HG03097 (cell line): Measurements from ENCODE around the gene HSPA12B.

ENCODE experiments used
- ATAC-seq: cut with Tn5 transposase; IDR thresholded peaks from one replicate; pipeline ENCODE4 v1.9.1; 2021; ENCODE audit not compliant: unreplicated experiment, low FRiP score

Gene HSPA12B

DNA sequence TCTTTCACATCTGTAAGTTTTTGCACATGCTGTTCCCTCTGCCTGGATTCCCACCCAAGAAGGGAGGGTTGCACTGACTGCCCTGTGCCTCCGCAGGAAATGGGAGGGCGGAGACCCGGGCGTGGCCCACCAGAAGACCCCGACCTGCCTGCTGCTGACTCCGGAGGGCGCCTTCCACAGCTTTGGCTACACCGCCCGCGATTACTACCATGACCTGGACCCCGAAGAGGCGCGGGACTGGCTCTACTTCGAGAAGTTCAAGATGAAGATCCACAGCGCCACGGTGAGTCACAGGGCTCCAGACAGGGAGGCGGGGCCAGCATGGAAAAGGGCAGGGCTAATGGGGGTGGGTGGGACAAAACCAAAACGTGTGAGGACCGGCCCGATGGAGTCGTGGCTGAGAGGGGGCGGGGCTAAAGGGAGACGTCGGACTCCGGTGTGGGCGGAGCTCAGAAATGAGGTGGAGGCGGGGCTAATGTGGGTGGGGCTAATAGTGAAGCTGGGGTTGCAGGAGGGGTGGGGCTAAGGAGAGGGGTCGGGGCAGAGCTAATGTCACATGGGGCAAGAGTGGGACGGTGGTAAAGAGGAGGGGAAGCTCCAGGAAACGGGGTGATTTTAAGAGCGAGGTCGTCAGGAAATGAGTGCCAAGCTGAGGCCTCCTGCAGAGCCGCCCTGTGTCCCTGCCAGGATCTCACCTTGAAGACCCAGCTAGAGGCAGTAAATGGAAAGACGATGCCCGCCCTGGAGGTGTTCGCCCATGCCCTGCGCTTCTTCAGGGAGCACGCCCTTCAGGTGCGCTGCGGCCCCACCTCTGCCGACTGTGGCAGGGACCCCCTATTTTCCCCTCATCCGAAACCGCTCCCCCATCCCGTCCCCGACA, 12.6 kb downstream of the HSPA12B start:
- no peak for ATAC-seq

- no peak for ATAC-seq
Measured at GRCh38 chr20:3745686-3746173, 13.2 kb downstream of the HSPA12B start.

- no peak for ATAC-seq
Measured at GRCh38 chr20:3747471-3747870, 15.0 kb downstream of the HSPA12B start.

- no peak for ATAC-seq
Measured at GRCh38 chr20:3748073-3748472, 15.6 kb downstream of the HSPA12B start.

DNA sequence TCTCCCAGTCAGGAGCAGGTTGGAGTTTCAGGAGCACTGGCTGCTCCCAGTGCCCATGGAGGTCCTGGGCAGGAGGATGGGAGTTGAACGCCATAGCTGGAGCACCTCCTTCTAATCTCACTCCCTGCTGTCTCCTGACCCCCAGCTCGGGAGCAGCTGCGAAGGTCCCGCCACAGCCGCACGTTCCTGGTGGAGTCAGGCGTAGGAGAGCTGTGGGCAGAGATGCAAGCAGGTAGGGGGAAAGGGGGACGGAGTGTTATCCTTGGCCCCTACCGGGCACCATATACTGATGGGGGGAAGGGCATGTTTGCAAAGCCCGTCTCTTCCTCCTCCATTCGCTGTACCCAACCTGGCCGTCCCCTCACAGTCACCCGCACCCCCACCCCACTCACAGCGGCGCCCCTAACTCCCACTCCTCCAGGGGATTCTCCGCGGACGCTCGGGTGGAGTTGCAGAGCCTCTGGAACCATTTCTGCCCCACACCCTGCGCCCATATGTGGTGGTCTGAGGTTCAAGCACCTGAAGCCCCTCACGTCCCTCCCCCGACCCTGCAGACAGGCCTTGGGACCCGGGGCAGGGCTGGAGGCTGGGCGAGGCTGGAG, 16.7 kb downstream of the HSPA12B start:
- no peak for ATAC-seq

DNA sequence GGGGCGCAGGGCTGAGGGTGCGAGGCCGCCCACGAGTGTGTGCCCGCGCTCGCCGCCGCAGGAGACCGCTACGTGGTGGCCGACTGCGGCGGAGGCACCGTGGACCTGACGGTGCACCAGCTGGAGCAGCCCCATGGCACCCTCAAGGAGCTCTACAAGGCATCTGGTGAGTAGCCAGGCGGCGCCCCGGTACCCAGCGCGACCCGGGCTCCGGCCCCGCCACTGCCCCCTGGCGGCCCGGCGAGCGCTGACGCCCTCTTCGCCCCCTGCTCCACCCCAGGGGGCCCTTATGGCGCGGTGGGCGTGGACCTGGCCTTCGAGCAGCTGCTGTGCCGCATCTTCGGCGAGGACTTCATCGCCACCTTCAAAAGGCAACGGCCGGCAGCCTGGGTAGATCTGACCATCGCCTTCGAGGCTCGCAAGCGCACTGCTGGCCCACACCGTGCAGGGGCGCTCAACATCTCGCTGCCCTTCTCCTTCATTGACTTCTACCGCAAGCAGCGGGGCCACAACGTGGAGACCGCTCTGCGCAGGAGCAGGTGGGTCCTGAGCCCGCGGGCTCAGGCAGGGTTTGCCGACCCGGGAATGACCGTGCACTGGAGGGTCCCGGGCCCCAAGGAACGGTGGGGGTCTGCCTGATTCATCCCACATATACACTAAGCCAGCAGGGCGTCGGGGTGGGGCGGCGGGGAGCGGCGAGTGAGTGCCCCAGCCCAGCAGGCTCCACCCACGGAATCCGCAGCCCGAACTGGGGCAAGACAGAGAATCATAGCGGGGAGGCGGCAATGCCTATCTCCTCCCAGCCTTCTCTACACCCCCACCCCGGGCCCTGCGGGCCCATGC, 17.4 kb downstream of the HSPA12B start:
- ATAC-seq: no peak

DNA sequence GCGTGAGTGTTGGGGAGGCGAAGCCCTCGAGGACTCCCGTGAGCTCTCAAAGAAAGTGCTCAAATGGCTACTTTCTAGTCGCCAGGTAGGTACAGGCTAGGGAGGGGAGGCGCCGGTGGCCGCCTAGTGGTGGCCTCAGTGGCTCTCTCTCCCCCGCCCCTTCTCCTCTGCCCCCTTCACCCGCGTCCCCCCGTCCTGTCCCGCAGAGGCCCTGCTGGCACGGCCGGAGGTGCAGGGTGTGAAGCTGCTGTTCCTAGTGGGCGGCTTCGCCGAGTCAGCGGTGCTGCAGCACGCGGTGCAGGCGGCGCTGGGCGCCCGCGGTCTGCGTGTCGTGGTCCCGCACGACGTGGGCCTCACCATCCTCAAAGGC, 18.8 kb downstream of the HSPA12B start:
- no peak for ATAC-seq

- ATAC-seq: no peak
Measured at GRCh38 chr20:3751675-3752385, 19.3 kb downstream of the HSPA12B start.

DNA sequence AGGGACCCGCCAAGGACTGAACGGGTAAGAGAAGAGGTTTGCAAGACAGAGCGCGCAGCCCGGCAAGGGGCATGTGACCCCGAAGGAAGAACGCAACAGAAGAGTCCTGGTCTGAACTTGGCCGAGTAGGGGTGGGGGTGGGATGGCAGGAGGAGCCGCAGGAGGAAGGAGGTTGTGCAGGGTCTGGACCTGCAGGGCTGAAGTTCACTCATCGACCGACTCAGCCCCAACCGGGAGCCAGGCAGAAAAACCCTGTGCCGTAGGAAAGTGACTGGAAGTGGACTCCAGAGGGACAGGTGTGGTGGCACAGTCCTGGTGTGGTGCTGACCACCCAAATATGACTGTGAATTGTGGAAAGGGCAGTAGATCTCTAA, 19.9 kb downstream of the HSPA12B start:
- ATAC-seq: no peak

DNA sequence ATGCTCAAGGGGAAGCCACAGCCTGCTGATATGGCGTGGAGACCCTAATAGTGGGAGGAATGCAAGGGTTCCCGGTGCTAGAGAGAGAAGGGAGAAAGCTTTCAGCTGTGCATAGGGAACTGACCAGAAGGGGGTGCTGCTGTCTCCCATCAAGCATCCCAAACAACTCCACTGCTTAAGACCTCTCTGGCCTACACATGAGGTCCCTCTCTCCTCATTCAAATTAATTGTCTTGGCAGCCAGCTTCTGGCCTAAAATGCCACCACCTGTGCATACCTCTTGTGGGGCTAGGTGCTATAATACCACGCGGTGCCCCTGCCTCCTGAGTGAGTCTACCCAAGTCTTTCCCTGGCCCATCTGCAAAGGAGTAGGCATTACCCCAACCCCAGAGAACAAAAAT, 20.6 kb downstream of the HSPA12B start:
- ATAC-seq: no peak

- no peak for ATAC-seq
Measured at GRCh38 chr20:3753501-3754275, 21.2 kb downstream of the HSPA12B start.

- no peak for ATAC-seq
Measured at GRCh38 chr20:3754276-3754630, 21.8 kb downstream of the HSPA12B start.

DNA sequence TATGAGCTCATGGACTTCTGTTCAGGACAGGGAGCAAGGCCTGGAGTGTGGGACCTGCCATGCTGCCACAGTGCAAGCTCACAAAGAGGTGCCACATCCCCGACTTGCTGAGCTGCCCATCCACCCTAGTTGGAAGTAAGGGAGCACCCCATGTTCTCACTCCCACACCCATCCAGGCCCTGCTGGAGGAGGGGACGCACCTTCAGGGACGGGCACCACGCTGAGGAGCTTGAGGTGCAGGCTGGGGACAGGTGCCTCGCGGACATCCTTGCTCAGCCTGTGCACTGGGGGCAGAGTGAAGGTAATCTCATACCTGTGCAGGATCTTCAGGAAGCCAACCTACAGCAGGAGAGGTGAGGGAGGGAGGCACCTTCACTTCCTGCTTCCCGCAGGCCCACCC, 22.8 kb downstream of the HSPA12B start:
- ATAC-seq: no peak

GRCh38 chr20:3755814-3756480, 23.5 kb downstream of the HSPA12B start:
- no peak for ATAC-seq

GRCh38 chr20:3757268-3757667, 24.8 kb downstream of the HSPA12B start:
- no peak for ATAC-seq

- ATAC-seq: no peak
Measured at GRCh38 chr20:3758566-3758965, 26.1 kb downstream of the HSPA12B start.

DNA sequence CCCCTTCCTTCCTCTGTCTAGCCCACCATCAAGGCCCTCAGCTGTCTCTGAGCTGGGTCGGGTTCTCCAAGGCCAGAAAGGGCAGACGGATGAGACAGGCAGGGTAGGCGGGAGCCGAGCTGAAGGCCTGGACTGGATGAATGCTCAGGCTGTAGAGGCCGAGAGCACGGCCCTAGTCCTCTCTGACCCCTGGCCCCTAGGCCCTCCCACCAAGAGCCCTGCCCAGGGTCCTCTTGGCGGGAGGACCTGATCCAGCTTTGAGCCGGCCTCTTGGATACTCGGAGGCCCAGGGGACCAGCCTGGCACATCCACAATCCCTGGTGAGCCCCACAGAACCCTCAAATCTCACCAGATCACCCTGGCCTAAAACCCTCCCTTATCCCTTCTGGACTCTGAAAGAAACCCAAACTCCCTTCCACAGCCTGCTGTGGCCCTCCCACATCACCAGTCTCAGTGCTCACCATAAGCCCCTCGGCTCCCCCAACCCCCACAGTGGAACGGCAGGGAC, 26.9 kb downstream of the HSPA12B start:
- ATAC-seq: no peak

- ATAC-seq: no peak
Measured at GRCh38 chr20:3759884-3760283, 27.4 kb downstream of the HSPA12B start.

DNA sequence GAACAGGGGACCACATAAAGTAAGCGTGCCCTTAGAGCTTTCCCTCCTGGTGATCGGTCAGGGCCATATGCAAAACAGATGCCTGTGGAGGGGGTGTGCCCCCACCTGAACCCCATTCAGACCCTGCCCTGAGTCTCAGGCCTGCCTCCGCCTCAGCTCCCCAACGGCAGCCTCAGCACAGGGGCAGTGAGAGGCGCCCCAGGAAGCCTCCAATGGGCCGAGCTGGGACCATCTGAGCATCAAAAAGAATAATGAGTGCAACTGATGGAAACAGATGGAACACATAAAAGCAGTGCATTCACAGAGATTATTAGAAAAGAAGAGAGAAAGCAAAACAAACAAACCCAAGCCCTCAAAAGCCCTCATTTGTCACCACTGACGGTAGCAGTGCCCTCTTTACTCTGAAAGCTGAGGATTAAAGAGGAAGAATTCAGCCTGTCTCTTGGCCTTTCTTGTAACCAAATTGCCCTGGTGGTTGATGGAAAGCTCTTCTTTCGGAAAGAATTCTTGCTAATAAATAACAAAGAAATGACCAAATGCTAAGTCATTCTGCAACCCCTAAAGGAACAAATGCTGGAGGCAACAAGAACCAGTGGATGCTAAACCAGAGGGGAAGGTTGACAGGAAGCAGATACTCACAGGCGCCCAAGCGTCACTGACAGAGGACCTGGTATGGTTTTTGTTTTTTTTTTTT, 28.3 kb downstream of the HSPA12B start:
- ATAC-seq: no peak
